NCI-H748 treated with DMSO at 0.1 percent for 48 hours (cell line): ENCODE data around the gene BLMH.

Source experiments
- DNase-seq: peaks from one replicate; lab custom pipeline; 2025; lab: John Stamatoyannopoulos, UW

BLMH gene

DNA sequence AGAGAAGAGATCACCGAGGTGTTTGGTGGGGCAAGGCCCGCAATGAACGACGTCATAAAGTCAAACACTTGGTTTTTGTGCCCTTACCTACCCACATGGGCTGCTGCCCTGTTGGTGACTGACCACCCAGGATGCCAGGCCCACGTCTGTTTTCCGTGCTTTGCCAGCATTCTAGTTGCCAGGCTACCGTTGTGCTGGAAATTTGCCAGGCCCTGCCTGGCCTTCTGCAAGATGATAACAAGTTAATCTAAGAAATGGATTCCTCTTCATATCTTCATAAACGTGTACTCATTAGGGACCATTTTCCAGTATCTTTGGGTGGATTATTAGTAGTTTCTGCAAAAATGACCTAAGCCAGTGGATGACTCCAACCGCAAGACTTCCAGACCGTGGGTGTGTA is 91.6 kb downstream of the BLMH start:
- DNase-seq = no peak

GRCh38 chr17:30199600-30199999 is 92.1 kb downstream of the BLMH start:
- DNase-seq = no peak
